Activated CD4-positive, alpha-beta T cell treated with anti-CD3 and anti-CD28 coated beads for 24 hours (primary cell): ENCODE measurements around the gene PTRH1.

ENCODE experiments used
- DNase-seq, 2 donors: peaks; one replicate each; pipeline ENCODE4 v3.0.0-alpha.2; 2020; ENCODE audit warnings: low read depth in 2 of 2

PTRH1 gene

DNA sequence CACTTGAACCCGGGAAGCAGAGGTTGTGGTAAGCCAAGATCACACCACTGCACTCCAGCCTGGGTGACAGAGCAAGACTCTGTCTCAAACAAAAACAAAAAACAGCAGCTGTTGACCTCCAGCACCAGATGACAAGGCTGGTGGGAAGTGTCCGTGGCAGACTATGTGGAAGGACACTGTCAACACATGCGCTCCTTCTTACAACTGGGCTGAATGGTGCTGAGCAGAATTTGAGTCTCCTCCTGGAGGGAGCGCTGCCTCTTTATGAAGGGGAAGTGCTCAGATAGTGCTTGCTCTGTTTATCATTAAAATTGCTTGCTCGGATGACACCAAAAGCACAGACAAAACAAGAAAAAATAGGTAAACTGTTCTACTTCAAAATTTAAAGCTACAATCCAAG is 17.9 kb downstream of the PTRH1 start:
- no peak for DNase-seq

DNA sequence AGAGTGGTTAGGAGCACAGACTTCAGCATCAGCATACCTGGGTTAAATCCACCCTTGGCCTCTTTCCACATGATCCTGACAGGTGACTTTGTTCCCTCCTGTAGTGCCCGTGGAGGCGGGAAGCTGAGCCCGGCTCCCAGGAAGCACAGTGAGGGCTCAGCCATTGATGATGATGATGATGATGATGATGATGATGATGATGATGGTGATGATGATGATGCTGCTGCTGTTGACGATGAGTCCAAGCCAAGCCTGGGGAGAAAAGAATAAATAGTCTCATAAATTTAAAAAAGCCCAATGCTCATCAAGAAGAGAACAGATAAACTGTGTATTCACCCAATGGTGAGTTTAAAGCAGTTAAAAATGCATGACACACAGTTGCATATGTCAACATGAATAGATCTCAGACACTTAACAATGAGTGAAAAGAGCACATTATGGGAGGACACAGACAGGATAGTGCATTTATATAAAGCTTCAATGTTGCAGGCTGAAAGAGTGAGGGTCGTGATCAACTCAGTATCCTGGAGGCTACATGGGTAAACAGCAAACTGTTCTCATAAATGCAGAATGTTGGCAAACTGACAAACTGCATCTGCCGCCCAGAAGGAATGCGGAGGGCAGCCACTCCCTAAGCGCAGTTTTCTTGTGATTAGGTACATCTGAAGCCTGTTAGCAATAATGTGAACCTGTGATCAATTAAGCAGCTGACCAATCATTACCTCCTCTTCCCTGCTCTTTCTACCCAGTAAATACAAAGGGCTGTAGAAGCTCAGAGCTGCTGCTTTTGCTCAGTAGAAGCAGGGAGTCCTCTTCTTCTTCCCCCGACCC is 20.4 kb downstream of the PTRH1 start:
- DNase-seq, result no peak

DNA sequence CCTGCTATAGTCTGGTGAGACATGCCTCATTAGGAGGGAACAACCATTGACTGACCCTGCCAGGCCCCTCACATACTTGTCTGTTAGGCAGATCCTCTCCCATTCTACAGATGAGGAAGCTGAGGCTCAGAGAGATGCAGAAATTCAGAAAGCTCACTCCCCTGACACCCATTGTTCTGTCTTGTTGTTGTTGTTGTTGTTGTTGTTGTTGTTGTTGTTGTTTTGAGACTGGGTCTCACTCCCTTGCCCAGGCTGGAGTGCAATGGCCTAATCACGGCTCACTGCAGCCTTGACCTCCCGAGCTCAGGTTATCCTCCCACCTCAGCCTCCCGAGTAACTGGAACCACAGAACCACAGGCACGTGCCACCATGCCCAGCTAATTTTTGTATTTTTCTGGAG is 21.8 kb downstream of the PTRH1 start:
- DNase-seq, result no peak

DNA sequence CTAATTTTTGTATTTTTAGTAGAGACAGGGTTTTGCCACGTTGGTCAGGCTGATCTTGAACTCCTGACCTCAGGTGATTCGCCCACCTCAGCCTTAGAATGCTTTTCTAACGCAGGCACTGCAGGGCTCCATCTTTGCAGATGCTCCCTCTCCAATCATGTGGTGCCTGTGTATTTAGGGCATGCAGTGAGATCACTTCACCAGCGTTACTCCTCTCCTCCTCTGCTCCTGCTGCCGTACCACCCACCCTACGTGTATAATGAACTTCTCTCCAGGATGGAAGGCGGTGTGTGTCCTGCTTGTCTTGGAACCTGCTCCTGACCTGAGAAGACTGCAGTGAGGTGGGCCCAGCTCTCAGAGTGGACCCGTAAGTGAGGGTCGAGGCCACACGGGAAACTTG is 22.3 kb downstream of the PTRH1 start:
- DNase-seq, result no peak

DNA sequence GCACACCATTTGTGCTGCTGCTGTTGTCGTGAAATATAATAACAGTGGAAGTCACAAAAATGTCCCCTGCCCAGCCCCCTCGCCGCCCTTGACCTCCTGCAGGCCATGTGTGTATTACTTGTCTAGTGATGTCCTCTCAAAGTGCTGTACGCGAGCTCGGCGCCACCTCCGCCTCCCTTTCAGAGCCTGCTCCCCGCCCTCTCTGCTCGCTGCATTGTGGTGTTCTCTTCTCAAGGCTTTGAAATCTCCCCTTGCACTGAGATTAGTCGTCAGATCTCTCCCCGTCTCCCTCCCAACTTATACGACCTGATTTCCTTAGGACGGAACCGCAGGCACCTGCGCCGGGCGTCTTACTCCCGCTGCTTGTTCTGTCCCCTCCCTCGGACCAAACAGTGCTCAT is 23.4 kb downstream of the PTRH1 start:
- no peak for DNase-seq

DNA sequence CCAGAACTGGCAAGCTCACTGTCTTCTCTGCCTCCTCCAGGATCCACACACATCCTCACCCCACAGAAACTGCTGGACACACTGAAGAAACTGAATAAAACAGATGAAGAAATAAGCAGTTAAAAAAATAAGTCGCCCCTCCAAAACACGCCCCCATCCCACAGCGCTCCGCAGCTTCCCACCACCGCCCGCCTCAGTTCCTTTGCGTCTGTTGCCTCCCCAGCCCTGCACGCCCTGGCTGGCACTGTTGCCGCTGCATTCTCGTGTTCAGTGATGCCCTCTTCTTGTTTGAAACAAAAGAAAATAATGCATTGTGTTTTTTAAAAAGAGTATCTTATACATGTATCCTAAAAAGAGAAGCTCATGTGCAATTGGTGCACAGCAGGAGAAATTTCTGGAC is 24.7 kb downstream of the PTRH1 start:
- no peak for DNase-seq

DNA sequence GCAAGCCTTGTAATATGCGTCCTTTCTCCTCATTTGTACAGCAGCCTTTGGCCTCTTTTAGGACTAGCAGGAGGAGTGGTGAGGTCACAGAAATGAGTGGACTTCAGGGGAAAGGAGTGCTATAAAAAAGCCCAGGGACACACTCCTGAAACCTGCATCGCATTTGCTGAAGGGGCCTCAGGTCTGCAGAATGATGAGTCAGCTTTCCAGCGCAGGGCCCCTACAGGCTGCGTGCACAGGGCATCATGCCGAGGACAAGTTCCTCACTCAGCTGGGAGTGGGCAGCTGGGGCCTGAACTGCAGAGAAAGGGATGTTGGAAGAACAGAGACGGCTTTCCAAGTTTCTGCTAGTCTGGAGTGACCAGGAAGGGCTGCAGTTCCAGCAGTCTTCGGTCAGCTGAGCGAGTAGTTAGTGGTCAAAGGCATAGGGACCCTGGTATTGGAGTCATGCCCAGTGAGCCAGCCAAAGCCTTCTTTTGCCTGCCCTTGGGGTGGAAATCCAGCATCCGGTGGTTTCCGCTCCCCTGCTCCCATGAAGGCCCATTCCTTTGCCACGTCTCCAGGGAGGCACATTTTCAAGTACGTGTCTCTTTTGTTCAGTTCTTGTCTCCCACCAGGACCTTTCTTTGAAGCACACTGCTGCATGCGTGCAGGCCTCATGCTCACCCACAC is 26.0 kb downstream of the PTRH1 start:
- DNase-seq, result no peak

DNA sequence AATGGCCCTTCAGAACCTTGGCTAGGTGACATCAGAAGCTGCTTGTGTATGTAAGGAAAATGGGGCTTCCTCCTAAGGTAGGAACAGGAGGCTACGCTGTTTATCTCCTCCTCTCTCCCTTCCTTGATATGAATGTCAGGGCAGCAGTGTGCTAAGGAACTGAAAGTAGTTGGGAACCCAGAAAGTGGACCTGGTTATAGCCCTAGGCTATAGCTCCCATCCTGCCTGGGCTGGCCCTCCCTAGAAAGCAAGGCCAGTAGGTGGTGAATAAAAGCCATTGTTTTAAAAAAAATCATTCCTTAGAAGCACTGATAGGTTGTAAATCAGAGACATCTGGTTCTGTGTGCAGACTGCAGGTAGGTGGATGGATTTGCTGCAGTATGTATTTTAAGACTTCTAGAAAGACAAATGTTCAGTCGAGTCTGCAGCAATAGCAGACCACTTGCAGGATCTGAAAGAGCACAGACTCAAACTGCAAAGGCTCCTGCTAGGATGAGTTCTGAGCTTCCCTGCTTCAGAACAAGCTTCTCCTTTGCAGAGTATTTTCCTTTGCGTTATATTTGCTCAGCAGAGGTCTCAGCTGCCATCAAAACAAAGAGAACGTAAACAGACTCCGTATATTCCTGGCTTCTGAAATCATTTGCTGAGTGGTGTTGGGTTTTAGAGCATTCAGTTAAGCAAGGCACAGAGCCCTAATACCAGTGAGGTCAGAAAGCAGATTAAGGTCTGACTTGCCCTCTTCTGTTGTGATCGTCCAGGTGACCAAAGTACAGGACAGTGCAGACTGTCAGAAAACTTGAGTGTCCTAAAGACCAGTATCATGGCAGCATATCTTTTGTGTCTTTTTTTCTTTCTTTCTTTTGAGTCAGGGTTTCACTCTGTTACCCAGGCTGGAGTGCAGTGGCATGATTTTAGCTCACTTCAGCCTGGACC is 28.7 kb downstream of the PTRH1 start:
- no peak for DNase-seq

DNA sequence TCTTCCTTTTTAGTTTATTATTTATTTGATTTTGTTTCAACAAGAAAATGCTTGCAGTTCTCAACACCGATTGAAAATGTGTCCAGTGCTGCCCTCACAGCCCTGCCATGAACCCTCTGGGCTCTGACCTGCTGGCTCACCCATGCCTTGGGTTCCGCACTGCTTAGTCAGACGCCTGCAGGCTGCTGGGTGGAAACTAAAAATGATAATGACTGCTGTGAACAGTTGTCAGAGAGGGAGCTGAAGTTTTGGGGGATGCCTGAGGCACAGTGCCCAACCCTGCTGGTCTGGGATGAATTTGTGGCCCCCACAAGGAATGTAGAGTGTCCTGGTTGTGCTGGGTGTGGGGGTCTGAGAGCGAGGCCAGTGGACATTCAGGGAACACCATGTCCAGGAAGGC is 30.9 kb downstream of the PTRH1 start:
- DNase-seq, result no peak

DNA sequence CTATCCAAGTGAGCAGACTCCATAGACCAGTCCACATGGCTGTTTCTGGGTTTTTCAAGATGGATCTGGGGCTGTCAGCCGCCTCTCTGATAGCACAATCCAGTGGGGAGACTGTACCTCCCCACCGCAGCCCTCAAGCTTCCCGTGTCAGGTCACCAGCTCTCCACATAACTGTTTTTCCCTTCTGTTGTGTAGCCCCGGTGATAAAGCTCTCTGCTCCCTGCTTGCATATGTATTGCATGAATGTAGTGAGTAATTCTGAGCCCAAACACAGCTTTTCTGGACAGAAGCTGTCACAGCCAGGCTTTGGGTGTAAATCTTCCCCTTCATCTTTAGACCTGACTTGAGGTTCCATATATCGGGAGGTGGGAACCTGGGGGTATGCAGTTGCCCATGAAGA is 31.7 kb downstream of the PTRH1 start:
- DNase-seq, result no peak

DNA sequence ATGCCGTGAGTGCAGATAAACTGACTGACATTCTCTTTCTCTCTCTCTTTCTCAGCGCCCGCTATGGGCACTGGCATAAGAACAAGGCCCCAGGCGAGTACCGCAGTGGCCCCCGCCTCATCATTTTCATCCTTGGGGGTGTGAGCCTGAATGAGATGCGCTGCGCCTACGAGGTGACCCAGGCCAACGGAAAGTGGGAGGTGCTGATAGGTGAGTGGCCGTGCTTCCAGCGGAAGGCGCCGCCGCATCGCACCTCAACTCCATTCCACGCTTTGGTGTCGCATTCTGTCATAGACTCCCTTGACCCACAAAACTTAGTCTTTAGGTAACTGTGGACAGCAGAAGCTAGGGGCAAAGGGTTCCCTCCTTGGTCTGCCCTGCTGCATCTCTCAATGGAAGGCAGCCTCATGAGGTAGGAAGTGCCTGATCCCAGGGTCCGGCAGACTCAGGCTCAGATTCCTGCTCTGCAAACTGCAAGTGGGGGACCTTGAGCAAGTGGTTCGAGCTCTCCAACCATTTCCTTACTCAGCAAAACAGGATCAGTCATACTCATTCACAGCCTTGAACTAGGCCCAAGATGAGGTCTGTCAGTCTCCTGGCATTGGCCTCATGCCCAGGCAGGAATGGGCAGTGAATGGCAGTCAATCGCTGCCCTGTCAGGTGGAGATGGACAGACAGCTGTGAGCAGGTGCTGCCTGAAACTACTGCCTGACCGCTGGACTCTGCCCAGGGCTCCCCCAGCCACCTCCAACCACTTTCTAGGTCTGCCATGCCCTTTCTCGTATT is 32.9 kb downstream of the PTRH1 start:
- no peak for DNase-seq

DNA sequence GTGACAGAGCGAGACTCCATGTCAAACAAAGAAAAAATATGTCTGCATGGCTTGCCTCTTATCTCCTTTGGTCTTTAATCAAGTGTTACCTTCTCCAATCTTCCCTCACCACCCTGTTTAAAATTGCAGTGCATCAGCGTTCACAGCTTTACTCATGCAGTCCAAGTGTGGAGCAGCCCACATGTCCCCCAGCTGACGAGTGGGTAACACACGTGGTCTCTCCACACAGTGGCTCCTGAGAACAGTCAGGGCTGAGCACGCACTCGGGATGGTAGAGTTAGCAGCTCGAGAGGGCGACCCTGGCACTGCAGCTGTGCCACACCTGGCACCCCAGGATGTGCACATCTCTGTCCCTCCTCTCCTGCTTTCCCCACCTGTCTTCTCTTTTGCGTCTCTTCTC is 34.6 kb downstream of the PTRH1 start:
- DNase-seq, result no peak

DNA sequence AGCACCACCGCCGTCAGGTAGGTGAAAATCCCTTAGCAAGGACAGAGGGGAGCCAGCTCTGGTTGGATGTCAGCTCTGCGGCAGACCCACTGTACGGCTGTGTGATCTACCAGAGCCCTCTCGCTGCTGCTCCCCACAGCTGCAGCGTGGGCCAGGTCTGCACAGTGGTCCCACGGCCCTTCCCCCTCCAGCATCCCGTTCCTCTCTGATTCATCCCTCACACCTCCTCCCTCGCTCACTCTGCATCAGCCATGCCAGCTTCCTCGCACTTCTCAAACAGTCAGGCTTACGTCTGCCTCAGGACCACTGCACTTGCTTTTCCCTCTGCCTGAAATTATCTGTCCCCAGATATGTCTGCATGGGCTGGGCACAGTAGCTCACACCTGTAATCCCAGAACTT is 35.2 kb downstream of the PTRH1 start:
- no peak for DNase-seq

DNA sequence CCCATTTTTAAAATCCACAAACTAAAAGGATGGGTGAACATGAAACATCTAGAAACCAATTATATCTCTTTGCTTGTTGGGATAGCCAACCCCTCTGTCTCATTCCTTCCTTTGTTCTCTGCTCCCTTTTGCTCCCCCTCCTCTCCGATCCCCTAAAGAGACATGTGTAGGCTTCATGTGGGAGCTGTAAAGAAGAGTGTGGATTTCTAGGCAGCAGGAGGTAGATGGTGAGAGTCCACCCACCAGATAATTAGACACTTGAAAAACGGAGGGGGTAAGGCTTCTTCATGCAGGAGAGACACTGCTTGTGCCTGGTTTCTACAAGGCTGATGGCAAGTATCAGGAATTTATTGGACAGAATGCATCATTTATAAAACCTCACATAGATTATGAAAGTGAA is 36.0 kb downstream of the PTRH1 start:
- DNase-seq, result no peak

DNA sequence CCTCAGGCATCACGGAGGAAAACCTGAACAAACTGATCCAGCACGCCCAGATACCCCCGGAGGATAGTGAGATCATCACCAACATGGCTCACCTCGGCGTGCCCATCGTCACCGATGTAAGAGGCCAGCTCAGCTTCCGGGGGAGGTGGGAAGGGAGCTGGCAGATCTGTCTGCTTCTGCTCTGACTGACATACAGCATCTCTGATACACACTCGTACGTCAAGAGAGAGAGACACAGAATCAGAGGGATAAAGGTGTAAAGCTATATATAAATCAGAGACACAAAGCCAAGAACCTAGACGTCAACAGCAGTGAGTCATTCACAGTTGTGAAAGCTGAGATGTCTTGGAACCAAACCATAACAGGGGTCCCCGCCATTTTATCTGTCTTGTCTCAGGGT is 38.8 kb downstream of the PTRH1 start:
- DNase-seq, result no peak

DNA sequence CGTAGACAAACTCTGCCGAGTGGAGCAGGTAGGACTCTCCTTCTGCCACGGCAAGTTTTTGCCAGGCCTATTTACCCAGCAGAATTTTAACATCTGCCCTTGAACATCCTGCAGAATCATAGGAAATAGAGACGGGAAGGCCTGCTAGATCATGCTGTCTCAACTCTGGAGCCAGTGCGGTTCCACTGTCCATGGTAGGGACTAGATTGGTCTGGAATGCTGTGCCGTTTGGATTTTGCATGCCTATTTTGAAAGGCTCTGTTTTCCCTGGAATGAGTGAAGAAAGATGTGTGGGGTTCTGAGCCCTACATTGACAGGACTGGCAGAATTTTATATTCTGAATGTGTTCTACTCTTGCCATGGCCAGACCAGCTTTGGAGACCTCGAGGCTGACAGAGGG is 42.2 kb downstream of the PTRH1 start:
- no peak for DNase-seq

DNA sequence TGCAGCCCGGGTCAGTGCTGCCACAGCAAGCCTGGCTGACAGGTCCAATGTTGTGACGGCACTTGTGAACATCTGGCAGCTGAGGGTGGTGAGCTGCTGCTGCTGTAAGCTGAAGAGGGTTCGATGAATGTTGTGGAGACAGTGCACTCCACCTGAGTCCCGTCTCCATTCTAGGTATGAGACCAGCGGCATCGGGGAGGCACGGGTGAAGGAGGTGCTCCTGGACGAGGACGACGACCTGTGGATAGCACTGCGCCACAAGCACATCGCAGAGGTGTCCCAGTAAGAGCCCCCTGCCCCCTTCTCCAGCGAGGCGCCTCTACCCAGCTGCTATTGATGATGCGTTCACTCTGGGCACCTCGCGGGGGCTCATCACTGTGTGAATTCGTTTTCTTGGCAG is 47.6 kb downstream of the PTRH1 start:
- DNase-seq, result no peak

DNA sequence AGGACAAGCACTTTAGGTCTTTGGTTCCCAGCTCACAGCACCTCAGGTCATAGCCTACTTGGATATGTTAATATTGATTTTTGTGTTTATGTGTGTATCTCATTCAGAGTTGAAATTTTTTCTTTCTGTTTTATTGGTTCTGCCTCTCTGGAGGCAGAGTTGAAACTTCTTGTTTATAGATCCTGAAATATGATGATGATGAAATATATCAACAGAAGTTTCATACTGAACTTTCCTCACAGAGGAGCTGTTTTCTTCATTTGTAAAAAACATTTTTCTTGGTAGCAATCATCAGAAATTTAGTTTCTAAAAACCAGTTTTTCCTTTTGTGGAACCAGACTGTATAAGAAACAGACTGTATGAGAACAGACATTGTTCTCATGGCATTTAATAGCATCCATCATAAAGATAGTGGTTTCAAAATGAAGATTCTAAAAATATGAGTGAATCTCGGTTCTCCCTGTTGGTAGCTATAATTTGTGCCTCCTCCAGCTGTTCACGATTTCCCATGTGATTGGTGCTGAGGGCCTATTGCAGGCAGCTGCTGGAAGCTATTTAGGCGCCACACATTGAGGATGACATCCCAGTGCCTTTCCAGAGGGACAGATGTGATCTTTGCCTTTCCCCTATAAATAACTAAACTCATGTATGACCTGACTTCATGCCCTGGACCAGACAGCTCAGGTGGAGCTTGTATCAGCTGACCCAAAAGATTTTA is 48.2 kb downstream of the PTRH1 start:
- no peak for DNase-seq

DNA sequence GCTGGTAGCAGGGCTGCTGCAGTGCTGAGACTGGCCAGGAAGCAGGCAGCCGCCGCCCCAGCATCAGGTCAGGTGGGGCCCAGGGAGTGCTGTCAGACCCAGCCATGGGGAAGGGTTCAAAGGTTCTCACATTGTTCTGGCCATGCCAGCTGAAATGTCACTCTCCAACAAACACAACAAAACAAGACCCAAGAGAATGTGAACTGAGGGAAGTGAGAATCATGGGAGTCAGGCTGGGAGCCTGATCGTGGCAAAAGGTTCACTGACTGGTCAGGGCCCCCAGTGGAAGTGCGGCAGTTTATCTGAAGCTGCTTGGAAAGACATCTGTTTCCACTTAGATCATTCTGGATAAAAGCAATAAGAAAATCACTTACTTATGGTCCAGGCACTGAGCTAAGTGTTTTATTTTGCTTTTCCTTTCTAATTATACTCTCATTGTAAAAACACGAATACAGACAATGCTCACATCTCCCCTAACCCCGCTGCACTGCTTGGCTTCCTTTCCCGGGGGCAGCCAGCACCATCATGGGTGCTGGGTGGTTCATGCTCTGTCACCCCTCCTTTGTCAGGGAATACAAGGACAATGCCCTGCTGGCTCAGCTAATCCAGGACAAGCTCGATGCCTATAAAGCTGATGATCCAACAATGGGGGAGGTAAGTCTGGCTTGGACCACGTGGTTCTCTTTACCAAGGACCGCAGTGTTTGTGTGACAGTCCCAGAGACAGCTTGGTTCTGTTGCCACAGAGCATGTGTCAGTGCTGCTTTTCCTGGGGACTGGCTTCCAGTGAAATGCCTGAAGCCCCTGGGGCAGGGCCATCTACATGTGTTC is 50.6 kb downstream of the PTRH1 start:
- DNase-seq, result no peak

DNA sequence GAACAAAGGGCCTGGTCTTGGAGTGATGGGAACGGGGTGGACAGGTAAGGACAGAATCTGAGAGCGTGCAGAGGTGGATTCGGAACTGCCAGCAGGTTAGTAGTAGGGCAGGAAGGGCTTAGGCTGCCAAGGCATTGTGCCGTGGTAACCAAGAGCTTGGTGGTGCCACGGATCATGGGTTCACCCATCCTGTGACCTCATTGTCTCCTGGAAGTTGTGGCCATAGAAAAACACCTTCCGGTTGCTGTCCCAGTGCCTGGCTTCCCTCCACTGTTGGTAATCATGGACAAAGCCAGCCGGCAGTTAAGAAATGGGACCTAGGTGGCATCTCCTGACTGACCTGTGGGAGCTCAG is 51.2 kb downstream of the PTRH1 start:
- no peak for DNase-seq
